HepG2 (cell line): ENCODE results near the gene SIK2. TPM values are rescaled to one million over a fixed set of nuclear protein-coding genes. Genes with fewer than 3 reads are reported as not detected.

Experiments used
- ATAC-seq: fragments of 200-7000 bp; cut with Tn5 transposase; 3 replicates; pipeline ENCODE4 v1.9.1; 2020; ENCODE audit warnings: mild to moderate bottlenecking, moderate library complexity
- BruUV-seq: library from RNA; stranded (reverse); fragments of 400-500 nt; replicated peaks from 2 replicates; lab custom pipeline; 2021; lab: Mats Ljungman, UMichigan
- CTCF ChIA-PET: fragments of 300-600 bp; formaldehyde crosslinking; extraction: SDS; loops from one replicate; lab custom pipeline; 2021; ENCODE audit warnings: low total read pairs, inconsistent platforms, low intra/inter-chr PET ratio; lab: Yijun Ruan, JAX
- POLR2A ChIA-PET: fragments of 350-600 bp; sonication (Branson Sonifier 250); formaldehyde crosslinking; loops from one replicate; lab custom pipeline; 2020; ENCODE audit warnings: antibody characterized with exemption, inconsistent platforms; lab: Yijun Ruan, JAX
- DNase-seq: peaks from one replicate; pipeline ENCODE4 v3.0.0-alpha.2; 2015; ENCODE audit warnings: low spot score
- FAIRE-seq: peaks from 3 replicates; lab custom pipeline; 2011; peaks lifted over from hg19 to GRCh38; lab: Jason Lieb, UNC
- H2AFZ ChIP-seq: one replicate; pipeline ENCODE4 v1.6.1; 2011; ENCODE audit warnings: low read length, inconsistent platforms
- H3K27ac ChIP-seq: fragments of 300-600 bp; 3 replicates; pipeline ENCODE4 v1.8.0; 2011; ENCODE audit warnings: mixed run types, mild to moderate bottlenecking, mixed read lengths, low read length, inconsistent platforms; ENCODE audit not compliant: insufficient read depth; ENCODE audit errors: extremely low read length
- H3K27me3 ChIP-seq, 2 experiments: fragments of 200-600 bp in 1 of 2; 2 replicates in 1 of 2; 3 replicates in 1 of 2; pipeline versions ENCODE4 v1.6.0 to v1.8.0; 2011; ENCODE audit warnings: low read length in 2 of 2, mild to moderate bottlenecking in 2 of 2, moderate library complexity in 2 of 2, inconsistent platforms in 1 of 2; ENCODE audit not compliant: insufficient read depth in 2 of 2, control insufficient read depth in 1 of 2
- H3K36me3 ChIP-seq, 2 experiments: fragments of 200-600 bp in 1 of 2; replicated peaks in 1 of 2; 2 replicates in 1 of 2; 3 replicates in 1 of 2; pipeline versions ENCODE4 v1.5.1 to v1.8.0; 2011; ENCODE audit warnings: low read length in 2 of 2, inconsistent platforms in 1 of 2; ENCODE audit not compliant: insufficient read depth in 2 of 2, control insufficient read depth in 1 of 2
- H3K4me1 ChIP-seq: 2 replicates; pipeline ENCODE4 v1.5.1; 2012; ENCODE audit warnings: low read length, inconsistent platforms; ENCODE audit not compliant: insufficient read depth
- H3K4me2 ChIP-seq: 2 replicates; pipeline ENCODE4 v1.6.0; 2011; ENCODE audit warnings: low read depth, low read length, inconsistent platforms
- H3K4me3 ChIP-seq, 3 experiments: fragments of 200-600 bp in 1 of 3; sonication (generic), shearing (Covaris generic) in 1 of 3; replicated peaks in 1 of 3; 2 replicates each; pipeline ENCODE4 v1.5.1; 2011 to 2016; ENCODE audit warnings: low read length in 3 of 3, inconsistent platforms in 2 of 3, low read depth in 2 of 3, mild to moderate bottlenecking in 2 of 3, control low read depth in 1 of 3, mixed read lengths in 1 of 3; ENCODE audit not compliant: insufficient read depth in 1 of 3
- H3K79me2 ChIP-seq: one replicate; pipeline ENCODE4 v1.6.1; 2011; ENCODE audit warnings: low read length, inconsistent platforms; ENCODE audit not compliant: insufficient read depth
- H3K9ac ChIP-seq: 2 replicates; pipeline ENCODE4 v1.6.0; 2011; ENCODE audit warnings: mild to moderate bottlenecking, low read depth, low read length, inconsistent platforms; ENCODE audit not compliant: insufficient read depth
- H3K9me3 ChIP-seq: 2 replicates; pipeline ENCODE4 v1.5.1; 2012; ENCODE audit warnings: mild to moderate bottlenecking, low read length
- H4K20me1 ChIP-seq: 2 replicates; pipeline ENCODE4 v1.6.0; 2011; ENCODE audit warnings: inconsistent platforms, mild to moderate bottlenecking, low read length, moderate library complexity; ENCODE audit not compliant: insufficient read depth
- CBX1 ChIP-seq: IDR thresholded peaks from one replicate; pipeline ENCODE4 v1.6.1; 2016; ENCODE audit warnings: antibody characterized with exemption, low read depth
- CHCHD3 ChIP-seq: sonication (generic); formaldehyde crosslinking; IDR thresholded peaks from 2 replicates; pipeline ENCODE4 v1.8.0; 2022; ENCODE audit warnings: mild to moderate bottlenecking, missing genetic modification reagents, moderate library complexity
- FOXM1 ChIP-seq: sonication (generic); formaldehyde crosslinking; IDR thresholded peaks from 2 replicates; pipeline ENCODE4 v1.5.0; 2020; ENCODE audit warnings: missing genetic modification reagents
- GATA4 ChIP-seq: sonication (generic); IDR thresholded peaks from 2 replicates; pipeline ENCODE4 v1.6.1; 2016; ENCODE audit warnings: antibody characterized with exemption, low read depth, borderline replicate concordance
- HCFC1 ChIP-seq: fragments of 150-350 bp; IDR thresholded peaks from 2 replicates; pipeline ENCODE4 v1.6.1; 2014; ENCODE audit warnings: low read depth, low read length
- MYNN ChIP-seq: sonication (generic); formaldehyde crosslinking; IDR thresholded peaks from 2 replicates; pipeline ENCODE4 v1.4.0; 2020; ENCODE audit warnings: mild to moderate bottlenecking, low read depth, missing genetic modification reagents
- PPARG ChIP-seq: conservative IDR thresholded peaks from 2 replicates; pipeline ENCODE4 v1.6.1; 2016; ENCODE audit warnings: missing biosample characterization, missing genetic modification reagents
- SNRNP70 ChIP-seq: fragments of 200-400 bp; formaldehyde crosslinking; IDR thresholded peaks from 2 replicates; pipeline ENCODE4 v1.6.1; 2017; ENCODE audit warnings: mild to moderate bottlenecking, low read depth, low read length, moderate library complexity
- ZNF570 ChIP-seq: sonication (generic); formaldehyde crosslinking; IDR thresholded peaks from 2 replicates; pipeline ENCODE4 v1.4.0; 2020; ENCODE audit warnings: mild to moderate bottlenecking, missing genetic modification reagents, borderline replicate concordance
- ZNF607 ChIP-seq: sonication (generic); formaldehyde crosslinking; IDR thresholded peaks from 2 replicates; pipeline ENCODE4 v1.5.1; 2020; ENCODE audit warnings: missing genetic modification reagents, mild to moderate bottlenecking, borderline replicate concordance
- ZNF660 ChIP-seq: sonication (generic); formaldehyde crosslinking; IDR thresholded peaks from 2 replicates; pipeline ENCODE4 v1.5.1; 2020; ENCODE audit warnings: mild to moderate bottlenecking, low read depth, missing genetic modification reagents, borderline replicate concordance
- WGBS: methylation state at CpG from one replicate; pipeline ENCODE4 v1.1.6; 2017; ENCODE audit warnings: low lambda C conversion rate; 5-methylcytosine and 5-hydroxymethylcytosine counted together
- in situ Hi-C: cut with HindIII; loops from 2 replicates; pipeline ENCODE4 v1.10.0; 2017; ENCODE audit warnings: low pct_unique_long_range_greater_than_20kb; ENCODE audit not compliant: extremely low pct_ligation_motif_present
- intact Hi-C: fragments of 100-400 bp; cut with micrococcal nuclease; formaldehyde crosslinking; loops from one replicate; pipeline ENCODE4 v1.10.0; 2022; ENCODE audit not compliant: unreplicated experiment
- polyA plus RNA-seq, 8 experiments: library from polyadenylated mRNA; depleted of rRNA in 3 of 8; stranded (reverse) in 7 of 8; unstranded in 1 of 8; fragments of >200 nt; fragmentation: Illumina TruSeq in 4 of 8; extraction: Trizol in 4 of 8; gene quantifications; 2 replicates each; pipeline versions ENCODE4 v1.2.1 to v1.2.3, GENCODE V29; 2011 to 2016; ENCODE audit warnings: low read depth in 4 of 8, missing spikeins in 1 of 8, mixed read lengths in 1 of 8; ENCODE audit not compliant: insufficient read depth in 1 of 8
- total RNA-seq, 5 experiments: library from RNA; depleted of rRNA; stranded (reverse); fragments of >200 nt; fragmentation: Illumina TruSeq; extraction: Trizol; gene quantifications; 2 replicates each; pipeline ENCODE4 v1.2.3, GENCODE V29; 2016; ENCODE audit warnings: low read depth in 1 of 5

Gene SIK2
- total and polyA plus RNA-seq, 2 of the 13 experiments (the other 11 are each of a cell fraction or from before 2014, with no cell fraction given), result 8.1 to 15.4 TPM

DNA sequence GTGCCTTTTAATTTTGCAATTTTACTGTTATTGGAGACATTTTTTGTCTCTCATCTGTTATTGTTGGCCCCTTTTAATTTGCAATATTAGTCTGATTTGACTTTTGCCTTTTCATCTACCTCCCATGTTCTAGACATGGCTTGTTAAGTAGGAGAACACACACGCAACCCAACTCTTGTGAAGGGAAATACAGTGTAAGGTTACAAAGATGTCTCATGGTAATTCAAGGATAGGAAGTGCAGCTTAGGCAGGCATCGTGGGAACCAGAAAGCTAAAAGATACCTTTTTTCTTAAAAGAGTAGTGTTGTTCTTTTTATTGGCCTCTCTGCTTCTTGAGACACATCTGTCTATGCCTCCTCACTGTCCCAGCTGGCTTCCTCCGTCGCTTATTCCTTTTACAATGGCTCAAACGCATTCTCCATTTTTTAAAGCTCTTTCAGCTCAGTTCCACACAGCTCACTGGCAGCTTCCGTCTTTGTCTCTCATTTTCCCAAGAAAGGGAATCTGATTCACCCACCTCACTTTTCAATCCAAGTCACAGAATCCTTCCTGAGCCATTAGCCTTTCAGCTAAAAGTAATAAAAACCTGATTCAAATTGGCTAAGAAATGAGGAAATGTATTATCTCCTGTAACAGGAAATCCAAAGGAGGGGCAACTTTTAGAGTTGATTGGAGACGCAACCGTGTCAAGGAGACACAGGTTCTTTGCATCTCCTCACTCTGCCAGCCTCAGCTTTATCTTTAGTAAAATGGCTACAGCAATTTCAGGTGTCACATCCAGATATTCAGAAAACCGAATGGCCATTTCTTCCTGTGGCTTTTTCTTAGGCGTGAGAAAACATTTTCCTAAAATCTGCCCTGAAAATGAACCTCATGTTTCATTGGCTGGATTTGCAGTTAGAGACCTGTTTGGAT is 57.2 kb downstream of the SIK2 start:
- intact Hi-C loops (no loop called here), in situ Hi-C loops (no loop called here)
- no TSS peak for BruUV-seq
- H3K4me3 ChIP-seq, result no peak overlapping the region
- DNase-seq (no peak), FAIRE-seq (no peak)
- no peaks in the 10 kb centered on the region for H3K79me2 ChIP-seq
- H3K4me2 ChIP-seq, result no peak overlapping the region
- no peak overlapping the region for H3K27ac ChIP-seq
- H4K20me1 ChIP-seq, result no peaks in the 10 kb centered on the region
- TF ChIP-seq FOXM1 (CRISPR knock-in tag) (no peak), ZNF570 (CRISPR knock-in tag) (no peak)
- TF ChIP-seq, all 625 proteins: peak for 0
- ChIA-PET POLR2A (no interaction called here), CTCF (no interaction called here)
- H3K9me3 ChIP-seq, result no peaks in the 10 kb centered on the region
- no peak overlapping the region for H2AFZ ChIP-seq
- no peak for ATAC-seq
- WGBS, result 94% methylated on average over 10 of the region's 10 CpGs
- H3K27me3 ChIP-seq, result no peaks in the 10 kb centered on the region
- H3K9ac ChIP-seq, result no peak overlapping the region
- H3K36me3 ChIP-seq, result no peaks in the 10 kb centered on the region; a peak in 1 of 5 replicates
- no peaks in the 10 kb centered on the region for H3K4me1 ChIP-seq

DNA sequence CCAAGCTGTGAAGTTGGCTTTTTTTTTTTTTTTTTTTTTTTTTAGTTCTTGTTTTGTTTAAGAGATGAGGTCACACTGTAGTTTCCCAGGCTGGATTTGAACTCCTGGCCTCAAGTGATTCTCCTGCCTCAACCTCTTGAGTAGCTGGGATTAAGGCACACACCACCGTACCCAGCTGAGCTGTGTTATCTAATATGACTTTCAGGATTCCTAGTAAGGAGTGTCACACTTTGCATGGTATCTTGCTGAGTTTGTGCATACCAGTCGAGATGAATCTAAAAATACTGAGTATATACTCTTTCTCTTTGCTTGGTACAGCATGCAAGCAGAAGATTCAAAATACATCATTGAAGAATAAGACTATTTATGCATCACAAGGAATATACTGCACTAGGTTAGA is 58.6 kb downstream of the SIK2 start:
- H3K4me3 ChIP-seq, result no peak overlapping the region
- peaks cover 6% of the 10 kb centered on the region; the same call in 1 of the 2 replicates for H3K4me1 ChIP-seq
- WGBS, result 95% methylated on average over 2 of the region's 2 CpGs
- in situ Hi-C loops (no loop called here), intact Hi-C loops (no loop called here)
- CTCF ChIA-PET, result no interaction called here
- H3K9ac ChIP-seq, result no peak overlapping the region
- no peaks in the 10 kb centered on the region; the same call in 1 of the 2 replicates for H4K20me1 ChIP-seq
- no peaks in the 10 kb centered on the region for H3K79me2 ChIP-seq
- ATAC-seq (no peak), DNase-seq (no peak), FAIRE-seq (no peak)
- no TSS peak for BruUV-seq
- H2AFZ ChIP-seq, result no peak overlapping the region
- TF ChIP-seq GATA4, result no peak
- TF ChIP-seq CBX1, result no peak
- TF ChIP-seq ZNF607 (CRISPR knock-in tag), result no peak
- no peak for TF ChIP-seq PPARG (CRISPR knock-in tag)
- no peak for TF ChIP-seq SNRNP70
- TF ChIP-seq MYNN (CRISPR knock-in tag), result no peak
- no peak for TF ChIP-seq HCFC1
- no peak for TF ChIP-seq ZNF660 (CRISPR knock-in tag)
- no peak for TF ChIP-seq CHCHD3
- POLR2A ChIA-PET, result no interaction called here
- H3K27me3 ChIP-seq, result no peaks in the 10 kb centered on the region
- H3K27ac ChIP-seq, result no peak overlapping the region
- H3K36me3 ChIP-seq, result no peaks in the 10 kb centered on the region
- no peak overlapping the region for H3K4me2 ChIP-seq
- no peaks in the 10 kb centered on the region for H3K9me3 ChIP-seq
